Epithelial cell of proximal tubule (primary cell): ENCODE data around the gene ACTR1B. TPM values are rescaled to one million over a fixed set of nuclear protein-coding genes. Genes with fewer than 3 reads are reported as not detected.
"Not testable (repeated sequence)": the region's sequence is repeated elsewhere in the genome, so short reads cannot be mapped to it uniquely, and the experiment has no call there.

Source experiments
- DNase-seq: peaks from one replicate; pipeline ENCODE4 v3.0.0-alpha.2; 2011; ENCODE audit warnings: low read depth
- H3K4me3 ChIP-seq: 2 replicates; pipeline ENCODE4 v1.5.1; 2011; ENCODE audit warnings: low read depth, mild to moderate bottlenecking, low read length
- total RNA-seq: library from RNA; depleted of rRNA; stranded (reverse); fragments of >200 nt; gene quantifications from 2 replicates; pipeline ENCODE4 v1.2.3, GENCODE V29; 2015
- TF ChIP-seq, protein P1 (sequence below): conservative IDR thresholded peaks from 2 replicates; pipeline ENCODE4 v1.5.1; 2012; ENCODE audit warnings: low read depth, mild to moderate bottlenecking, low read length

ACTR1B gene
- total RNA-seq, 1 donor from 2014 or later = 35.8 TPM

DNA sequence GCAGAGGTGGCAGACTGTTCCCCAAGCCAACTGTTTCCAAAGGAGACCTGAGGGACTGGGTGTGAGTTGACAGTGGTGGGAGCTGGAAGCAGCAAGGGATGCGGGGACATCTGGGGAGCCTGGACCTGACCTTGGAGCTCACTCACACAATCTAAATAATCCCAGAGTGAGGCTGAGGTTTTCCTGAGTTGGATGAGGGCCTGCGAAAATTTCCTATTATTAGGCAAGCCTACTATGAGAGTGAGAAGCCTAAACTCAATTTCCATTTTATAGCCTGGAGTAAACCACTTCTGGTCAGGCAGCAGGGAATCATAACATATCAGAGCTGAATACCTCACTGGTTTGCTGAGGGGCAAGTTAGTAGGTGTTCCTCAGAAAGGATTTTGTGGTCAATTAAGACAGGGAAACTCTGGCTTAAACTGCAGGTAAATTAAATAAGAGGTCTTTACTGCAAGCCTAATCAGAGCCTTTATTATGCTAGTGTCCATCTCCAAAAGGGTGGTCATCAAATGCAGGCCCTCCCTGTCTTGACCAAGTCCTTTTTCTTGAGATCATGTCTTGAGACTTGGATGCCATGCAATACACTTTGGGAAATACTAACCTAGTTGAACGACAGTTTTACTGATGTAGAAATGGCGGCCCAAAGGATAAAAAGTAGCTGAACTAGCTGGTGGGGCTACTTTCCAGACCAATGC lies 19.7 kb downstream of the ACTR1B start:
- DNase-seq = no peak
- TF ChIP-seq, protein P1, sequence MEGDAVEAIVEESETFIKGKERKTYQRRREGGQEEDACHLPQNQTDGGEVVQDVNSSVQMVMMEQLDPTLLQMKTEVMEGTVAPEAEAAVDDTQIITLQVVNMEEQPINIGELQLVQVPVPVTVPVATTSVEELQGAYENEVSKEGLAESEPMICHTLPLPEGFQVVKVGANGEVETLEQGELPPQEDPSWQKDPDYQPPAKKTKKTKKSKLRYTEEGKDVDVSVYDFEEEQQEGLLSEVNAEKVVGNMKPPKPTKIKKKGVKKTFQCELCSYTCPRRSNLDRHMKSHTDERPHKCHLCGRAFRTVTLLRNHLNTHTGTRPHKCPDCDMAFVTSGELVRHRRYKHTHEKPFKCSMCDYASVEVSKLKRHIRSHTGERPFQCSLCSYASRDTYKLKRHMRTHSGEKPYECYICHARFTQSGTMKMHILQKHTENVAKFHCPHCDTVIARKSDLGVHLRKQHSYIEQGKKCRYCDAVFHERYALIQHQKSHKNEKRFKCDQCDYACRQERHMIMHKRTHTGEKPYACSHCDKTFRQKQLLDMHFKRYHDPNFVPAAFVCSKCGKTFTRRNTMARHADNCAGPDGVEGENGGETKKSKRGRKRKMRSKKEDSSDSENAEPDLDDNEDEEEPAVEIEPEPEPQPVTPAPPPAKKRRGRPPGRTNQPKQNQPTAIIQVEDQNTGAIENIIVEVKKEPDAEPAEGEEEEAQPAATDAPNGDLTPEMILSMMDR = no peak
- no peak overlapping the region for H3K4me3 ChIP-seq

GRCh38 chr2:97626049-97626430 lies 37.8 kb downstream of the ACTR1B start:
- not testable (repeated sequence) for DNase-seq, H3K4me3 ChIP-seq

- H3K4me3 ChIP-seq, DNase-seq: not testable (repeated sequence)
Observed at GRCh38 chr2:97625354-97626048, 38.3 kb downstream of the ACTR1B start.

- H3K4me3 ChIP-seq, DNase-seq: not testable (repeated sequence)
Observed at GRCh38 chr2:97622976-97623375, 40.9 kb downstream of the ACTR1B start.

DNA sequence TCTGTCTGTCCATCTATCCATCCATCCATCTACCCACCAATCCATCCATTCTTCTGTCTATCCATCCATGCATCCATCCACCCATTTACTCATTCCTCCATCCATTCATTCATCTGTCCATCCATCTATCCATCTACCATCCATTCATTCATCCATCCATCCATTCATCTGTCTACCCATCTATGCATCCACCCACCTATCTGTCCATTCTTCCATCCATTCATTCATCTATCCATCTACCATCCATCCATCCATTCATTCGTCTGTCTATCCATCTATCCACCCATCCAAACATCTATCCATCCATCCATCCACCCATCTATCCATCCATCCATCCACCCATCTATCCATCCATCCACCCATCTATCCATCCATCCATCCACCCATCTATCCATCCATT lies 43.4 kb downstream of the ACTR1B start:
- DNase-seq, H3K4me3 ChIP-seq: not testable (repeated sequence)

DNA sequence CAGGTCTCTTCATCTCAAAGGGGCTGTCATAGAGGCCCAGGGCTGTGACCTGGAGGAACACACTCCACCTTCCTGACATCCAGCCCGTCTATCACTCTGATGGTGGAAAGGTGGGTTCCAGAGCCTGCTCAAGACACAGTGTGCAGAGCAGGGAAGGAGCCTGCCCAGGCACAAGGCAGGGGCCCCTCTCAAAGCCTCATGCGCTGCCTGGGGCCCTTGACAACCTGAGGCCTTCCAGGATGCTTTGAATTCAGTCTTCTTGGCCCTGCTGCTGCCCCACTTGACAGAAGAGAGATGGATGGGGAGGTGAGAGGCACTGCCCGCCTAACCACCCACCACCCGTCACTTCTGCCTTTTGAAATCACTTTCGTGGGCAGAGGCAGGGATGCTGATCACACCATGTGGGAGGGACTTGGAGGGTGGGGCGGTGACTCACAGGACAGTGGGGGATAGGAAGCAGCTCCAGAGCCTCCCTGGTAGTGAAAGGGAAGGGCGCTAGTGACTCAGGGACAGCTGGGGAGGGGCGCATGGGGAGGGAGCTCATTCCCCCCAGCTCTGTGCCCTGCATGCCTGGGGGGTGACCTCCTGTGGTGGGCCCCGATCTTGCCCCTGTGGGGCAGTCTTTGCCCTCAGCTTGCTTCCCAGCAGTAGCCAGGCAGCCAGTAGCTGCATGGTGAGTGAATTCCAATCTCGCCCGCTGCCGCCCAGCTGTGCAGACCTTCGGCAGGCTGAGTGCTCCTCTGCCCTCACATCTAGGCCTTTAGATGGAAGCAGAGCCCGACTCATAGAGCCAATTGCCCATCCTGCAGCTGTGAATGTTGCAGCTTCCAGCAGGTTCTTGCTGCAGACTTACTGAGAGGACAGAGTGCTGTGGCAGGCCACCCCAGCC lies 44.7 kb downstream of the ACTR1B start:
- not testable (repeated sequence) for DNase-seq

DNA sequence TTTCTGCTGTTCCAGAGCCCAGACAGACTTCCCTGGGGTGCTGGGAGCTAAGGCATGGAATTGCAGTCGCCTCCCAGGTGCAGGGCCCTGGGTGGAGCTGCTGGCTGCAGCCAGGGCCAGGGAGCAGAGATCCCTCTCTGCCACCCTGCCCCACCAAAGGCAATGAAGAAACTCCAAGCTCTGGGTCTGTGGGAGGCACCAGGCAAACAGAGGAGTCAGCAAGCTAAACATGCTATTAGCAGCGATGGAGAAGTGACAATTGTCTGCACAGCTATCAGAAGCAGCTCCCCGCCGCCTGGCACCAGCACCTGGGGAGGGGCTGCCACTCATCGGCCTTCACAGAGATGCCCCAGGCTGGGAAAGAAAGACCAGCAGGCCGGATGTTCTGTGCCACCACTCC lies 45.9 kb downstream of the ACTR1B start:
- no peak overlapping the region for H3K4me3 ChIP-seq
- no peak for DNase-seq
- TF ChIP-seq, protein P1 = no peak

More for the DNA sequence above, 44.7 kb downstream of the ACTR1B start:
- H3K4me3 ChIP-seq = not testable (repeated sequence)

GRCh38 chr2:97615746-97616145 lies 48.1 kb downstream of the ACTR1B start:
- not testable (repeated sequence) for H3K4me3 ChIP-seq, DNase-seq

DNA sequence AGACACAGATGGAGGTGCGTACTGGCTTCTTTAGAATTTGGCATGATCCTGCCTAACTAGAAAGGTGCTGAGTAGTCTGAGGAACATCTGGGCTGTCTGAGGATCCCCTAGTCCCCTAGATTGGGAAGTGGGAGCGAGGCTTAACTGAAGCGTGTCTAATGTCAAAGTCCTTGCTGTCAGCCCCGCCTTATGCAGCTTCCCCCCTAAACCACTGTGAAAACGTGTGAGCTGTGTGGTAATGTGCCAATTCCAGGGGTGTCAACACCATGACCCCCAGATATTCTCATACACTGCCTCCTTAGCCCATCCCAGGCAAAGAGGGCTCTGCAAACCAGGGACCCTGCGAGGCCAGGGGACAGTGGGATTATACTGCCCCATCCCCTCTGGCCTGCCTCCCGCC lies 51.9 kb downstream of the ACTR1B start:
- not testable (repeated sequence) for H3K4me3 ChIP-seq, DNase-seq

GRCh38 chr2:97608745-97609144 lies 55.1 kb downstream of the ACTR1B start:
- DNase-seq, H3K4me3 ChIP-seq: not testable (repeated sequence)

Other genes starting within 250 kb of the ACTR1B start
- 5.9 and 8.7 TPM in 2 replicates for gene ANKRD36B, start 74.2 kb downstream of the ACTR1B start, total RNA-seq
- 419 and 539 TPM in 2 replicates for gene COX5B, start 18.0 kb downstream of the ACTR1B start, total RNA-seq
- 1.2 and 1.3 TPM in 2 replicates for gene C2orf92, start 5.7 kb upstream of the ACTR1B start, total RNA-seq
- 0.14 TPM in 1 of 2 replicates, not detected in the other for gene ZAP70, start 49.5 kb upstream of the ACTR1B start, total RNA-seq